Right kidney (tissue), 1 donor: ENCODE results near the gene RNF223.
"Not testable (repeated sequence)": the region's sequence is repeated elsewhere in the genome, so short reads cannot be mapped to it uniquely, and the experiment has no call there.

ENCODE experiments used
- DNase-seq: peaks from one replicate; pipeline ENCODE4 v3.0.0-alpha.2; 2016

The RNF223 gene

DNA sequence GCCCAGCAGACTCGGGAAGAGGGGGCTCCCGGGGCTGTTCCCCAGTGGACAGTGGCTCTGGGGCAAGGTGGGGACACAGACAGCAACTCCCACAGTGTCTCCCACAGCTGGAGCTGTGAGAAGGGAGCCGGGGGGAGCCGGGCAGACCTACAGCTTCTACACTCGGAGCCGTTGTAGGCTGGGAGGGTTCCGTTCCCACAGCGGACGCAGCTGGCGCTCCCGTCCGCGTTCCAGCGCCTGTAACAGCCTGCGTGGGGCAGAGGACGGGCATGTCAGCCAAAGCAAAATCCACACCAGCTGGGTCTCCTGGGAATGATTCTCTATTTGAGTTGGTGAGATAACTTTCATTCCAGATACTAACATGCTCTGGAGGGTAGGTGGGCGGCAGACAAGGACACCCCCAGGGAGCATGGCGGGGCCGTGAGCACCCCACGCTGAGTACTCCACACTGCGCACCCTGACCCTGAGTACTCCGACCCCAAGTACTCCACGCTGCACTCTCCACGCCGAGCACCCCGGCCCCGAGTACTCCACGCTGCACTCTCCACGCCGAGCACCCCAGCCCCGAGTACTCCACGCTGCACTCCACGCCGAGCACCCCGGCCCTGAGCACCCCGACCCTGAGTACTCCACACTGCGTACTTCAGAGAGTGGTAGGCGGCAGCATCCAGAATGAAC lies 13.4 kb upstream of the RNF223 start:
- DNase-seq: no peak

DNA sequence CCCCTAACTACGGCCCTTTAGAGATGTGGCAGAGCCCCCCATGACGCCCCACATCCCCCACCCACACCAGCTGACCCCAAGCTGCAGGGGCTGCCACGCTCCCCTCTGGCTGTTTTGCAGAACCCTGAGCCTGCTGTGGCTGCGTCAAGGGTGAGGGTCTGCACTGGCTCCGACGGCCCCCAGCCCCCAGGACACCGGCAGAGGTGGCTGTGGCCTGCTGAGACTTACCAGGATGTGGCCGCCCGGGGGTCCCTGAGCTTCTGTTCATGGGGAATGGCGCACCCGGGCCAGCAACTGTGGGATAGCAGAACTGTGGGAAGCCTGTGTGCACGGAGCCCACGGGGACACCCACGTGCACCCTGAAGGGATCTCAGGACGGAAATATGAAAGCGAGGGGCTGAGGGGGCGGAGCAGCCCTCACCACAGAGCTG lies 12.8 kb upstream of the RNF223 start:
- DNase-seq: no peak

GRCh38 chr1:1085911-1086841 lies 12.1 kb upstream of the RNF223 start:
- peak; percentile 6 for DNase-seq

DNA sequence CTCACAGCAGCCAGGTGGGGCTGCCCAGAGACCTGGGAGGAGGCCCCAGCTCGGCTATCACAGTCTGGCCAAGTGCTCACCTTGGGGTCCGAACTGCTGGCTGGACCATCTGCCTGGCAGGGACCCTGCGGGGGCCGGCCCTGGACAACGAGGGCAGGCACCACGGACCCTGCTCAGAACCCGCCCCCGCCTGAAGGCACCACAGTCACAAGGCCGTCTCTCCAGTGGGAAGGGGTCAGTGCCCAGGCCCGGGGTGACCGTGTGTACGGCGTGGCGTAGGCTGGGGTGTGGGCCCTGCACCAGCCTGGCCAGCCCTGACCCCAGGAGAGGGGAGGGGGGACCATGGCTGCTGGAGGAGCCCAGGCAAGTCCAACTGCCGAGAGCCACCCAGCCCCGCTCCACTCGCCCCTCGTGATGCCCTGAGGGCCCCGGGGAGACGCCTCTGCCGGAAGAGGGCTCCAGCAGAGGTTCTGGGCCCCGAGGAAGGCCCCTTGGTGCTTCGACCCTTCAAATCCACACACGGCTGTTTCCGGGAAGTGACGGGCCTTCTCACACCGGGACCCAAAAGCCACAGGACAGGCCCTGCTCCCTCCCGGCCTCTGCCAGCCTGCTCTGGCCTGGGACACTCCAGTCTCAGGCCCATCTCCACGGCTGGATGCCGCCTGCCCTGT lies 11.2 kb upstream of the RNF223 start:
- peak; percentile 0 for DNase-seq

DNA sequence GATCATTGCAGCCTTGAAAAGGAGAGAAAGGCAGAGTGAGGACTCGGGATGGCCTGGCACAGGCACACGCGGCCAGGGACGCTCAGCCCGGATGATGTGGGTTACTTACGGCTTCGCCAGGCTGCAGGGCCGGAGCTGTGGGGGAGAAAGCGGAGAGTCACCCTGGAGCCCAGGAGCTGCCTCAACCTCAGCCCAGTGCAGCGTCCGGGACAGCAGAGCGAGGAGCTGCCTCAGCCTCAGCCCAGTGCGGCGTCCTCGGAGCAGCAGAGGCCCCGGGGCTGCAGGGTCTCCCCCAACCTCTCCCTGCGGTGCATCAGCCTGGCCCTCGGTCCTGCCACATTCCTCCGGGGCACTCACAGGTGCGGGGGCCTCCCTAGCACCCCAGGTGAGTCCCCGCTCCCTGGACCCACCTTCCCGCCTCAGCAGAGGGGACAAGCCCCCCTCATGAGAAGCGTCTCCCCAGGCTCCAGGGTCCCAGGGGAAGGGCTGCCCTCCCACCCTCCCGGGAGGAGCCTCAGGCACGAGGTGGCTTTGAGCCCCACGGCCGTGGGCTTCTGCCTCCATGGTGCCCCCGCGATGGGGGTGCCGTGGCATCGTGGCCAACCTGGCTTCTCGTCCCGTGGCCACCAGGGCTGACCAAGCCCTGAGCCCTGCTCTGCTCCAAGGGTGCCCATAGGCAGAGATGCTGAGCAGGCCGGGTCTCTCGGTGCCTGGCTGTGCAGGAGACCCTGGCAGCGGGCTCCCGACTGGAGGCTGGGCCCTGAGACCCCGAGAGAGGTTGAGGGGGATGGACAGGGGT lies 10.5 kb upstream of the RNF223 start:
- DNase-seq: no peak

- DNase-seq: peak; percentile 0
Observed at GRCh38 chr1:1083416-1084371, 9.6 kb upstream of the RNF223 start.

- no peak for DNase-seq
Observed at GRCh38 chr1:1082776-1083415, 8.8 kb upstream of the RNF223 start.

- DNase-seq: peak; percentile 2
Observed at GRCh38 chr1:1082239-1082775, 8.2 kb upstream of the RNF223 start.

DNA sequence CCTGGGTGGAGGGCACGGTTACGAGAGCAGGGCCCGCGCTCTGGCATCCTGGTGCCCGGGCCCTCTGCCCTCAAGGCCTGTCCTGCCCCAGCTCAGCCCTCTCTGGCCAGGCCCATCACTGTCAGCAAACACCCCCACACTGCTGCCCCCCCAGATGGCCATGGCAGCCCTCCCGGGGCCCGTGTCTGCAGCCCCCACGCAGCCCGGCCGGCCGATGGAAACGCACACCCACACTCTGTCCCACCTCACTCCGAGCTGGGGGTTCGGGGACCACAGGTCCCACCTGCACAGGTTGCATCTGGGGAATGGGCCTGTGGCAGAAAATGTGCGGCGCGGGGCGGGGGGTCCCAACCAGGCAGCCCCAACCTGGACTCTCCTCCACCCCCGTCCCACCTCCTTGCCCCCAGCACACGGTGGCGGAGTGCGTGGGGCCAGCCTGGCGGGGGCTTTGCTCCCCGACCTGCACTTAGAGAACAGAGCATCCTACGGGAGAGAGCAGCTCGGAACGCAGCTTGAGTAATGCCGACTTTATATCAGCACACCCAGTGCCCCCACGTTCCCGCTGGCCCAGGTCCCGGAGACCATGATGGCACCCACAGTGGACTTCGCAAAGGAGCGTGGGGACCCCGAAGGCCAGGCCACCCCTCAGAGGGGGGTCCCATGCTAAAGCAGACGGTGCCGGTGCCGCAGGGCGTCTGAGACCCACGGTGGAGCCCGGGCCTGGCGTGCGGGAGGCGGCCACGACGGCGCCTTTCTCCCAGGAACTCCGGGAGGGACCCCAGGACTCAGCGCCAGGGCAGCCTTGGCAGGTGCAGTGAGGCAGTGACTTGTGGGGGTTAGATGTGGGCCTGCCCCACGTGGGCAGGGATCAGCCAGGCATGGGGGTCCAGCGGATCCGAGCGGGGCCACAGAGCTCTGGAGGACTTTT lies 7.5 kb upstream of the RNF223 start:
- DNase-seq: peak; percentile 7

GRCh38 chr1:1080951-1081310 lies 6.8 kb upstream of the RNF223 start:
- no peak for DNase-seq

DNA sequence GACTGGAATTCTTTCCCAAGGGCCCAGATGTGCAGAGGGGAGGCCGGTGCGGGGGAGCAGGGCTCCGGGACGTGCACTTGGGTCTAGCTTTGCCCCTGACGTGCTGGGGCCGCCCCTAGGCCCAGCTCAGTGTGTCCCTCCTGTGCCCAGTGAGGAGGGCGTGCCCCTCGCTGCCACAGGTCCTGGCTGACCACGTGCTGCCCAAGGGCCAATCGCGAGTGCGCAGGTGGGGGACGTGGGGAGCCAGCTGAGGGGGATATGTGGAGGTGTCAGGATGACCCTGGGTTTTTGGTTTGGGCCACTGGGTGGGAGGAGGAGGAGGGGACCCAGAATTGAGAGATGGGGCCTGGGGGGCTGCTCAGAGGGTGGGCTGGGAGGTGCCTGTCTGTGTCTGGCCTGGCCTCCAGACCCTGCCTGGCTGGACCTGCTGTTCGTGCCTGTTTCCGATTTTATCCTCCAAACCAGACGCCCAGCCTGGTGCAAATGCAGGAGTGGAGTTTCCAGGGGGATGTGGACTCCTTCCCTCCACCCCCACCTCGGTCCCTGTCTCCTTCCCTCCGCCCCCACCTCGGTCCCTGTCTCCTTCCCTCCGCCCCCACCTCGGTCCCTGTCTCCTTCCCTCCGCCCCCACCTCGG lies 6.1 kb upstream of the RNF223 start:
- peak; percentile 75 for DNase-seq

DNA sequence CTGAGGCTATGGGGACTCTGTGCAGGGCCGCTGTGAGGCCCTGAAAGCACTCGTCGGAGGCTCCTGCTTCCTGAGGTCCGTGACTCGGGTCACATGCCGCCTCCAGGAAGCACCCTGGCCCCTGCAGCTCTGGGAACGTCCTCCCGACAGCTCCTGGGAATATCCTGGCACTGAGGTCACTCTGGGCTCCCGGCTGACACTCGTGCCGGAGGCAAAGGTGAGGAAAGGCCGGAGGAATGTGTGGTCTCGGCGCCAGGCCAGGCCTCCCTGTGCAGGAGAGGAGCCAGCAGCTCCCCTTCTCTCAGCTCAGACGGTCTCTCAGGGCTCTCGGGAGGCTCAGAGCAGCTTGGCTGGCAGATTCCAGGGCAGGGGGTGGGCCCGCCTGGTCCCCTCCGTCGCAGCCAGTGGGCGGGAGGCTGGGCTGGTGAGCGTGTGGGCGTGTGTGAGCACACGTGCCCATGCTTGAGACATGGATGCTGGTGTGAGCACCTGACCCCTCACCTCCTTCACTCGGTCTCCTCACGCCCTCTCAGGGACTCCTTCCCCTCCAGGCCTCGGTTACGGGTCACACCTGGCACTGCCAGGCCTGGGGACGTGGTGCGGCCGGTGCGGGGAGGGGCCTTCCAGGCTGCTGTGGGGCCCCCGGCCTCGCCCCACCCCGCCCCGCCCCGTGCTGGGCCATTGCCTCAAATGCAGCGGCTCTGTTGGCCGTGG lies 5.5 kb upstream of the RNF223 start:
- peak; percentile 83 for DNase-seq

DNA sequence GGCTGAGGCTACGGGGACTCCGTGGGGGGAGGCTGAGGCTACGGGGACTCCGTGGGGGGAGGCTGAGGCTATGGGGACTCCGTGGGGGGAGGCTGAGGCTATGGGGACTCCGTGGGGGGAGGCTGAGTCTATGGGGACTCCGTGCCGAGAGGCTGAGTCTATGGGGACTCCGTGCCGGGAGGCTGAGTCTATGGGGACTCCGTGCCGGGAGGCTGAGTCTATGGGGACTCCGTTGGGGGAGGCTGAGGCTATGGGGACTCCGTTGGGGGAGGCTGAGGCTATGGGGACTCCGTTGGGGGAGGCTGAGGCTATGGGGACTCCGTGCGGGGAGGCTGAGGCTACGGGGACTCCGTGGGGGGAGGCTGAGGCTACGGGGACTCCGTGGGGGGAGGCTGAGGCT lies 3.3 kb upstream of the RNF223 start:
- DNase-seq: not testable (repeated sequence)

GRCh38 chr1:1075148-1075935 lies 1.2 kb upstream of the RNF223 start:
- DNase-seq: no peak

GRCh38 chr1:1074631-1075147 lies 583 bp upstream of the RNF223 start:
- DNase-seq: no peak

DNA sequence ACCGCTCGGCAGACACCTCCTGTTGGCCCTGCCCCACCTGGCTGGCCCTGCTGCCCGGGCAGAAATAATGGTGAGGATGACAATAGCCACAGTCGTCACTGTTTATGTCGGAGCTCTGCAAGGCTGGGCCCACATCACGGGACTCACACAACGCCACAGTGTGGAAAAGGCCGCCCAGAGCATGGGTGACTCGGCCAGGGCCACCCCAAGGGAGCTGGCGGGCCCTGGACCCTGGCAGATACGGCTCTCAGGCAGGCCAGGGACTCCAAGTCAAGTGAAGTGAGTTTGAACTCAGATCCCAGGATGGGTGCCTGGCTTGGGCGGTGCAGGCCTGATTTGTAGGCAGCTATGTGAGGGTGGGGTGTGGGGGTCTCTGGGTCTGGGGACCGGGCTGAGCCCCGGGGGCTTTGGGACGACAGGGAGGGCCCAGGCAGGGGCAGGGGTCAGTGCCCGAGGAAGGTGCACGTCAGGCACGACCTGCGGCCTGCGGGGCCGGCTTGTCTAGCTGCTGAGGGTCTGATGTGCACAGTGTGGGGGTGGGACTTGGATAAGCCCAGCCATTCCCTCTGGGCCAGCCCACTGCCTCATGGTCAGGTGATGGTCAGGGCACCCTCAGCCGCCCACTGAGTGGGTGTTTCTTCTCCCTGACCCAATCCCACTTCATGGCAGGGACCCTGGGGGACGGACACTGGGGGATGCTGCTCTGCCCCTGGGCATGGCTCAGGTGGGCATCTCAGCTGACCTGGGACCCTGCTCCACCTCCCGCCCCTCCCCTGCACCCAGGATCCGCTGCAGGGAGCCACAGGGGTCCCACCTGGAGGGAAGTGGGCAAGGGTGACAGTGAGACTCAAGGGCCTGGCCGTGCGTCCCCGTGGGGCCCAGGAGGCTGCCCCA lies 1.0 kb downstream of the RNF223 start:
- DNase-seq: no peak
